Measurements from ENCODE around the gene ZNF599. TPM values are rescaled to one million over a fixed set of nuclear protein-coding genes. Genes with fewer than 3 reads are reported as not detected.

The ZNF599 gene
- total RNA-seq, result 1 to 10 TPM; 5.3 to 5.7 TPM

DNA sequence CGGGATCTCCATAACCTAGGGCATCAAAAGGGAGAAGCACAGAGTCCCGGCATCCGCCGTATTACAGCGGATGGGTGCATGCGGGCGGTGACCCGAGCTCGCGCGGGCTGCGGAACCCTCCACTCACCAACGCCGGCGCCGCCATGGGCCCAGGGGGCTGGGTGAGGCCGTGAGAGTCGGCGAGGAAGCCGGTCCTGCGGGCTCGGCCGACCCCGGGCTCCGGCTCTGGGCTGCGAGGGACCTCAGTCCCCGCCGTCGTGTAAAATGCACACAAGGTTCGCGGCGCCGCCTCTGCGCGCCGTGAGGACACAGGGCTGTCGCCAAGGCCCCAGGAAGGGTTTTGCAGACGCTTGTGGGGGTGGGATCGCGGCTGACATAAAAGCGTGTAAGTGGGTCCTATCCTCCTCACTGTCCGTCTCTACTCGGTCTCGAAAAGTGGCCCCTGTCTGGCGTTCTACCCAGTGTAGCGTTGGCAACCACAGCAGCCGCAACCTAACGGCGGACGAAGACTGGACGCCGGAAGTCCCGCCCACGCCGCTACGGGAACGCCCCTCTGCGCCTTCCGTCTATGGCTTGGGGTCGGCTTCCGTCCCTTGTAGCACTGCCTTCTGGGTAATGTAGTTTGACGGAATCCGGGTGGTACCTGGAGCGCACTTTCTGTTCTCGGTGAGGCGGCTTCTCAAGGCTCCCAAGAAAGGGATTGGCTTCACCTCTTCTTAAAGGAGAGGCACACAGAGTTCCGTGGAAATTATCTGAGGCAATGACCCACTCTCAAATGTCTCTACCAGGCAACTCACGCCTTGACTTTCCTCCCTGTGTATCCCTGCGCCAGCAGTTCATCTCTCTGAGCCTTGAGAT is at the start of gene ZNF599:
ZNF599 (minus strand) TSS at position 519 of the 858 bp plus-strand sequence; CDS start at position 145, 374 bp downstream.
- no peaks in the 10 kb centered on the region for H3K27me3 ChIP-seq

DNA sequence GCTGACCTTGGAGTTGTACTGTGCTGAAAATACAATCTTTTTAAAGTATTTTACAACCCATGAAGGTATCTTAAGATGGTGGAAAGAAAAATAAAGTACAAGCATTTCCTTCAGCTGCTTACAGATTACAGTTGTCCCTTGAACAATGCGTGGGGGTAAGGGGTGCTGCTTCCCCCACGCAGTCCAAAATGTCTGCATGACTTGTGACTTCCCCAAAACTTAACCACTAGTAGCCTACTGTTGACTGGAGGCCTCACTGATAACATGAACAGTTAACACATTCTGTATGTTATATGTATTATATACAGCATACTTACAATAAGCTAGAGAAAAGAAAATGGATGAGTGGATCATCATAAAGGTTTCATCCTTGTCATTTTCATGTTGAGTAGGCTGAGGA is 45.3 kb upstream of the ZNF599 start:
- TF ChIP-seq POLR2A (IDR thresholded peaks at IDR 0.05), result no peak
- TF ChIP-seq, protein P1, sequence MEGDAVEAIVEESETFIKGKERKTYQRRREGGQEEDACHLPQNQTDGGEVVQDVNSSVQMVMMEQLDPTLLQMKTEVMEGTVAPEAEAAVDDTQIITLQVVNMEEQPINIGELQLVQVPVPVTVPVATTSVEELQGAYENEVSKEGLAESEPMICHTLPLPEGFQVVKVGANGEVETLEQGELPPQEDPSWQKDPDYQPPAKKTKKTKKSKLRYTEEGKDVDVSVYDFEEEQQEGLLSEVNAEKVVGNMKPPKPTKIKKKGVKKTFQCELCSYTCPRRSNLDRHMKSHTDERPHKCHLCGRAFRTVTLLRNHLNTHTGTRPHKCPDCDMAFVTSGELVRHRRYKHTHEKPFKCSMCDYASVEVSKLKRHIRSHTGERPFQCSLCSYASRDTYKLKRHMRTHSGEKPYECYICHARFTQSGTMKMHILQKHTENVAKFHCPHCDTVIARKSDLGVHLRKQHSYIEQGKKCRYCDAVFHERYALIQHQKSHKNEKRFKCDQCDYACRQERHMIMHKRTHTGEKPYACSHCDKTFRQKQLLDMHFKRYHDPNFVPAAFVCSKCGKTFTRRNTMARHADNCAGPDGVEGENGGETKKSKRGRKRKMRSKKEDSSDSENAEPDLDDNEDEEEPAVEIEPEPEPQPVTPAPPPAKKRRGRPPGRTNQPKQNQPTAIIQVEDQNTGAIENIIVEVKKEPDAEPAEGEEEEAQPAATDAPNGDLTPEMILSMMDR (IDR thresholded peaks at IDR 0.05), result no peak
- no peak for DNase-seq
- no peak for ATAC-seq

More for the DNA sequence above, at the start of gene ZNF599:
- Histone ChIP-seq H3K36me3 (replicated peaks in 1 of 2; ENCODE audit: insufficient read depth in 1 of 2, low read depth in 2 of 2) (peaks cover 0 to 2% of the 10 kb centered on the region in 2 donors), H3K4me1 (peaks cover 14% of the 10 kb centered on the region), H3K27ac (peak within 1 kb of the TSS; percentile 3 to 73 (median 49)), H3K4me3 (peak within 1 kb of the TSS; percentile 42 to 58), H3K9me3 (no peaks in the 10 kb centered on the region)
- 4 to 11% methylated on average over 17 to 69 of the region's 69 CpGs for WGBS, 2 donors
- intact Hi-C loops (cut with DNase I), result no loop called here
- TF ChIP-seq, protein P1 (IDR thresholded peaks at IDR 0.05), result no peak
- peak; percentile 3 to 79 (median 71) for TF ChIP-seq POLR2A (IDR thresholded peaks at IDR 0.05)
- DNase-seq (peak; percentile 91 to 93 (median 92)), ATAC-seq (peak; percentile 99)

DNA sequence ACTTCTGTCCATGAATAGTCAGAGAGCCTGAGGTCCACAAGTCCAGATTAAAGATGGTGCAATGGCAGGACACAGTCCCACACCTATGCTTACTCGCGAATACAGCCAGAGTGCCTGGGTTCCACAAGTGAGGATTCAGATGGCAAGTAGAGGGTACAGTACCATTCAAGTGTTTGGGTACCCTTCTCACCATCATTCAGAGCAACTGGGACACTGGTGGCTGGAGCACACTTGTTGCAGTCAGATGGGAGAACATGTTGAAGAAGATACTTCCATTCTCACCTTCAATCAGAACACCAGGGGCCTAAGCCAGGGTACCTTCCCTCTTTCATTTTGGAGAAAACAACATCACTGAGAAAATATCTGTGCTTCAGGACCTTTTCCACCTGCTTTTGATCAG is 43.7 kb upstream of the ZNF599 start:
- Histone ChIP-seq H3K4me1 (no peaks in the 10 kb centered on the region), H3K9me3 (no peaks in the 10 kb centered on the region), H3K27me3 (no peaks in the 10 kb centered on the region), H3K36me3 (replicated peaks in 1 of 2; ENCODE audit: insufficient read depth in 1 of 2, low read depth in 2 of 2) (no peaks in the 10 kb centered on the region), H3K4me3 (no peak overlapping the region), H3K27ac (no peak overlapping the region)
- TF ChIP-seq POLR2A (IDR thresholded peaks at IDR 0.05), result no peak
- TF ChIP-seq, protein P1 (IDR thresholded peaks at IDR 0.05), result no peak
- intact Hi-C loops (cut with DNase I), result no loop called here
- DNase-seq (no peak), ATAC-seq (no peak)
- WGBS, 2 donors, result 92 to 94% methylated on average over 2 of the region's 2 CpGs

More for the DNA sequence above, 45.3 kb upstream of the ZNF599 start:
- intact Hi-C loops (cut with DNase I), result no loop called here
- H3K36me3 ChIP-seq (replicated peaks in 1 of 2; ENCODE audit: insufficient read depth in 1 of 2, low read depth in 2 of 2), result no peaks in the 10 kb centered on the region
- H3K27ac ChIP-seq, result no peak overlapping the region
- H3K9me3 ChIP-seq, result no peaks in the 10 kb centered on the region
- no peaks in the 10 kb centered on the region for H3K27me3 ChIP-seq
- 46 to 78% methylated on average over 2 of the region's 2 CpGs for WGBS, 2 donors
- no peaks in the 10 kb centered on the region for H3K4me1 ChIP-seq
- H3K4me3 ChIP-seq, result no peak overlapping the region

DNA sequence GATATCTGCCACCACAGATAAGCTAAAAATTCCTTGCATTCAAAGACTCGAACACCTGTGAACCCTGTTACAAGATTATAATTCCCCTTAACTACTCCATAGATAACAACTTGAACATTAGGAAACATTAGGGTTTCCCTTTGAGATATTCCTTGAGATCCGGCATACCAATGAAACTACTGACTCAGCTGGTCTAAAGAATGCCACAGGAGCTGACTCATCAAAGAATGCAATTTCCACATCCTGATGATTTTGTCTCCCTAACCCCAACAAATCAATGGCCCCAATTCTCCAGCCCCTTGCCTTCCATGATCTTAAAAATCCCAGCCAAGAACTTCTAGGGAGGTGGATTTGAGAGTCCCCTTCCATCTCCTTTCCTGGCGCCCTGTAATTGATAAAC is 35.6 kb upstream of the ZNF599 start:
- WGBS, 2 donors, result 75 to 90% methylated on average over 3 of the region's 3 CpGs
- Histone ChIP-seq H3K4me1 (no peaks in the 10 kb centered on the region), H3K9me3 (peaks cover 0 to 16% (median 0%) of the 10 kb centered on the region in 3 donors), H3K36me3 (replicated peaks in 1 of 2; ENCODE audit: insufficient read depth in 1 of 2, low read depth in 2 of 2) (no peaks in the 10 kb centered on the region), H3K27ac (no peak overlapping the region), H3K27me3 (no peaks in the 10 kb centered on the region), H3K4me3 (no peak overlapping the region)
- intact Hi-C loops (cut with DNase I), result no loop called here
- ATAC-seq (no peak), DNase-seq (no peak)
- no peak for TF ChIP-seq POLR2A (IDR thresholded peaks at IDR 0.05)
- TF ChIP-seq, protein P1 (IDR thresholded peaks at IDR 0.05), result no peak

All from body of pancreas (tissue), 4 donors.